ENCODE data around the gene JUND.

JUND gene

DNA sequence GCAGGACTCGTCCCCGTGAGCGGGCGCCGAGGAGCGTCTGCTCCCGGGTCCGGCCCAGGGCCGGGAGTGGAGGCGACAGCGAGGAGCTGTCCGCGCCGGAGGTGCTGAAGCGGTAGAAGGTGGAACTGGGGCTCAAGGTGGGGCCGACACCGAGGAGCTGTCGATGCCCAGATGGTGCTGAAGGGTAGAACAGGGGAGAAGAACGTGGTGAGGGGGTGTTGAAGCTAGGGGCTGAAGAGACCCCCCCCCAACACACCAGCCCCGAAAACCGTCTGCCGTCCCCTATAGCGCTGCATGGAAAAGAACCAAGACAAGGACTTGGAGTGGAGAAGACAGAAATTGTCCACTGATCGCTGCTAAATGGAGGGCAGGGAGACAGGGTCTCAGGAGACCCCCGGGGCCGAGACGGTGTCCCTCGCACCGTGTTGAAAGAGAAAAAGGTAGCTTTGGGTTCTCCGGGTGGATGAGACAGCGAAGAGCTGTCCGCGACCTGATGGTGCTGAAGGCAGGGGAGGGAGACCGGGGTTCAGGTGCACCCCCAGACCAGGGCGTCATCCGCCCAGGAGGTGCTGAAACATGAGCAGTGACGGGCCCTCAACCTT is 48.1 kb downstream of the JUND start:
- peak; percentile 61 for DNase-seq

- DNase-seq = no peak
These were observed 48.7 kb downstream of the JUND start for GRCh38 chr19:18232540-18233223.

DNA sequence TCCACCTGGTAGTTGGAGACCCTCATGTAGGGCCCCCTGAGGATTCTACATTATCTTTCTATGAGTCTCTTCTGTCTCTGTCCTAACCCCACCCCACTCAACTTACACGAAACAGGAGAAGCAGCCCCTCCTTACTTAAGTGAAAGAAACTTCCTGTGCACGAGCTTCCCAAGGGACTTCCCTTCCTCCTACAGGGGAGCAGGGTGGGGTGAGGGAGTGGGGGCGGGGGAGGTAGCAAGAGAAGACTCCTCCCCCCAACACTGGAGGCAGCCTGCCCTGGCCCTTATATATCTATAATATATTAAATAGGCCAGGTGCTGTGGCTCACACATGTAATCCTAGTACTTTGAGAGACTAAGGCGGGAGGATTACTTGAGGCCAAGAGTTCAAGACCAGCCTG is 49.6 kb downstream of the JUND start:
- DNase-seq = no peak

- no peak for DNase-seq
These were observed 50.3 kb downstream of the JUND start for GRCh38 chr19:18230941-18231734.

DNA sequence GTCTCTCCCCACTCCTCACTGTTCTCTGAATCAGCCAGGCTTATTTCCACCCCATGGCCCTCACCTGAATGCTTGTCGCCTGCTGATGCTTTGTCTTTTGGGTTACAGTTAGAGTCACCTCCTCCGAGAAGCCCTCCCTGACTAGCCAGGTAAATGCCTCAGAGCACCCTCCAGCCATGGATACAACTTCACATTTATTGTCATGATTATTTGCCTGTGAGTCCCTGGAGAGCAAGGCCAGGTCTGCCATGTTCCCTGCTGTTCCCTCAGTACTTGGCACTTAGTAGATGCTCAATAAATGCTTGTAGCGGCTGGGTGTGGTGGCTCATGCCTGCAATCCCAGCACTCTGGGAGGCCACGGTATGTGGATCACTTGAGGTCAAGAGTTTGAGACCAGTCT is 51.5 kb downstream of the JUND start:
- no peak for DNase-seq
